Activated T-helper 2 cell treated with anti-CD3 and anti-CD28 coated beads, Interferon-gamma antibody, Interleukin-2, Interleukin-4, amounts not matched to agents 10 μg/mL and 5 μg/mL and 100 μg/mL, durations not matched to agents 14 hours and 24 hours and 36 hours (primary cell): ENCODE data around the gene ALG3. TPM values are rescaled to one million over a fixed set of nuclear protein-coding genes. Genes with fewer than 3 reads are reported as not detected.

Experiments
- DNase-seq: peaks from one replicate; pipeline ENCODE4 v3.0.0; 2021; ENCODE audit warnings: low spot score
- H3K27ac Mint-ChIP-seq: one replicate; pipeline ENCODE4 v1.8.0; 2021; ENCODE audit warnings: mixed read lengths
- H3K27me3 Mint-ChIP-seq: one replicate; pipeline ENCODE4 v1.8.0; 2021; ENCODE audit warnings: low read depth, mixed read lengths
- H3K36me3 Mint-ChIP-seq: one replicate; pipeline ENCODE4 v1.8.0; 2021; ENCODE audit warnings: low read depth, mixed read lengths
- H3K4me1 Mint-ChIP-seq: one replicate; pipeline ENCODE4 v1.8.0; 2021; ENCODE audit warnings: low read depth, mixed read lengths
- H3K4me3 Mint-ChIP-seq: one replicate; pipeline ENCODE4 v1.8.0; 2021; ENCODE audit warnings: low read depth, mild to moderate bottlenecking, moderate library complexity, mixed read lengths
- H3K9me3 Mint-ChIP-seq: one replicate; pipeline ENCODE4 v1.8.0; 2021; ENCODE audit warnings: mixed read lengths
- intact Hi-C: fragments of 100-400 bp; cut with micrococcal nuclease; formaldehyde crosslinking; loops from one replicate; pipeline ENCODE4 v1.15.1; 2023
- total RNA-seq: library from RNA; stranded (reverse); gene quantifications from 2 replicates; pipeline ENCODE4 v1.2.3, GENCODE V29; 2022

The ALG3 gene
- total RNA-seq, 1 donor from 2014 or later = 66.6 TPM

- Mint-ChIP-seq H3K27ac (no peak overlapping the region), H3K27me3 (peaks cover 25% of the 10 kb centered on the region), H3K4me1 (peaks cover 13% of the 10 kb centered on the region), H3K4me3 (no peak overlapping the region), H3K9me3 (no peaks in the 10 kb centered on the region), H3K36me3 (peaks cover 9% of the 10 kb centered on the region)
- intact Hi-C loops = no loop called here
- DNase-seq = no peak
Measured at GRCh38 chr3:184257083-184257915, 8.5 kb upstream of the ALG3 start.

- DNase-seq = no peak
- Mint-ChIP-seq H3K27me3 (peaks cover 16% of the 10 kb centered on the region), H3K4me1 (peaks cover 5% of the 10 kb centered on the region), H3K4me3 (no peak overlapping the region), H3K36me3 (peaks cover 9% of the 10 kb centered on the region), H3K9me3 (no peaks in the 10 kb centered on the region), H3K27ac (no peak overlapping the region)
- intact Hi-C loops = no loop called here
Measured at GRCh38 chr3:184255291-184256039, 6.7 kb upstream of the ALG3 start.

GRCh38 chr3:184250167-184250828, 1.5 kb upstream of the ALG3 start:
- peak overlapping the region; percentile 95 for H3K4me3 Mint-ChIP-seq
- H3K27me3 Mint-ChIP-seq = no peaks in the 10 kb centered on the region
- peak; percentile 85 for DNase-seq
- H3K9me3 Mint-ChIP-seq = no peaks in the 10 kb centered on the region
- peaks cover 9% of the 10 kb centered on the region for H3K36me3 Mint-ChIP-seq
- intact Hi-C loops = loop anchor here (1.0 kb wide), 2 partner anchors 11 to 23 kb away; partner anchors contain the start of gene CAMK2N2
- H3K27ac Mint-ChIP-seq = peak overlapping the region; percentile 99
- H3K4me1 Mint-ChIP-seq = peaks cover 7% of the 10 kb centered on the region

- peaks cover 7% of the 10 kb centered on the region for H3K4me1 Mint-ChIP-seq
- intact Hi-C loops = loop anchor here (1.0 to 2.0 kb wide), 10 partner anchors 12 to 365 kb away; partner anchors contain the start of genes ABCC5, ABCF3, AP2M1 and CAMK2N2
- H3K9me3 Mint-ChIP-seq = no peaks in the 10 kb centered on the region
- peak within 1 kb of the TSS; percentile 99 for H3K27ac Mint-ChIP-seq
- peaks cover 16% of the 10 kb centered on the region for H3K36me3 Mint-ChIP-seq
- no peaks in the 10 kb centered on the region for H3K27me3 Mint-ChIP-seq
- peak; percentile 96 for DNase-seq
- H3K4me3 Mint-ChIP-seq = peak within 1 kb of the TSS; percentile 95
Measured at GRCh38 chr3:184249412-184250166, 827 bp upstream of the ALG3 start, which contains the start of gene EEF1AKMT4. Gene EEF1AKMT4, plus strand, starts transcription at chr3:184249672. Its CDS starts 23 bp downstream, at chr3:184249695.

- Mint-ChIP-seq H3K27ac (no peak overlapping the region), H3K36me3 (peaks cover 35% of the 10 kb centered on the region), H3K27me3 (no peaks in the 10 kb centered on the region), H3K4me1 (no peaks in the 10 kb centered on the region), H3K4me3 (no peak overlapping the region), H3K9me3 (no peaks in the 10 kb centered on the region)
- intact Hi-C loops = no loop called here
- DNase-seq = no peak
Measured at GRCh38 chr3:184242297-184242685, 6.5 kb downstream of the ALG3 start.

- no peaks in the 10 kb centered on the region for H3K9me3 Mint-ChIP-seq
- H3K4me3 Mint-ChIP-seq = no peak overlapping the region
- no peak overlapping the region for H3K27ac Mint-ChIP-seq
- H3K27me3 Mint-ChIP-seq = no peaks in the 10 kb centered on the region
- intact Hi-C loops = no loop called here
- no peak for DNase-seq
- H3K4me1 Mint-ChIP-seq = no peaks in the 10 kb centered on the region
- H3K36me3 Mint-ChIP-seq = peaks cover 35% of the 10 kb centered on the region
Measured at GRCh38 chr3:184241447-184242296, 7.1 kb downstream of the ALG3 start.

GRCh38 chr3:184241141-184241446, 7.7 kb downstream of the ALG3 start:
- Mint-ChIP-seq H3K27ac (no peak overlapping the region), H3K4me1 (no peaks in the 10 kb centered on the region), H3K4me3 (no peak overlapping the region), H3K27me3 (no peaks in the 10 kb centered on the region), H3K9me3 (no peaks in the 10 kb centered on the region), H3K36me3 (peaks cover 34% of the 10 kb centered on the region)
- no peak for DNase-seq
- intact Hi-C loops = no loop called here

GRCh38 chr3:184240384-184241140, 8.2 kb downstream of the ALG3 start:
- Mint-ChIP-seq H3K4me1 (no peaks in the 10 kb centered on the region), H3K9me3 (no peaks in the 10 kb centered on the region), H3K27me3 (no peaks in the 10 kb centered on the region), H3K4me3 (no peak overlapping the region), H3K36me3 (peaks cover 28% of the 10 kb centered on the region), H3K27ac (no peak overlapping the region)
- intact Hi-C loops = no loop called here
- no peak for DNase-seq

GRCh38 chr3:184239708-184240107, 9.1 kb downstream of the ALG3 start:
- intact Hi-C loops = no loop called here
- peaks cover 20% of the 10 kb centered on the region for H3K36me3 Mint-ChIP-seq
- no peak overlapping the region for H3K4me3 Mint-ChIP-seq
- DNase-seq = no peak
- no peak overlapping the region for H3K27ac Mint-ChIP-seq
- no peaks in the 10 kb centered on the region for H3K27me3 Mint-ChIP-seq
- H3K4me1 Mint-ChIP-seq = no peaks in the 10 kb centered on the region
- no peaks in the 10 kb centered on the region for H3K9me3 Mint-ChIP-seq

- intact Hi-C loops = no loop called here
- H3K4me1 Mint-ChIP-seq = no peaks in the 10 kb centered on the region
- H3K27ac Mint-ChIP-seq = no peak overlapping the region
- H3K27me3 Mint-ChIP-seq = no peaks in the 10 kb centered on the region
- H3K36me3 Mint-ChIP-seq = peaks cover 15% of the 10 kb centered on the region
- DNase-seq = no peak
- H3K4me3 Mint-ChIP-seq = no peak overlapping the region
- H3K9me3 Mint-ChIP-seq = no peaks in the 10 kb centered on the region
Measured at GRCh38 chr3:184239221-184239620, 9.5 kb downstream of the ALG3 start.

- H3K27me3 Mint-ChIP-seq = no peaks in the 10 kb centered on the region
- no peaks in the 10 kb centered on the region for H3K9me3 Mint-ChIP-seq
- no peaks in the 10 kb centered on the region for H3K4me1 Mint-ChIP-seq
- intact Hi-C loops = no loop called here
- H3K4me3 Mint-ChIP-seq = no peak overlapping the region
- H3K27ac Mint-ChIP-seq = no peak overlapping the region
- DNase-seq = no peak
- H3K36me3 Mint-ChIP-seq = peaks cover 9% of the 10 kb centered on the region
Measured at GRCh38 chr3:184238246-184238818, 10.4 kb downstream of the ALG3 start.
